Right kidney (tissue), 1 donor: ENCODE results near the gene SMARCC1.

Experiments
- DNase-seq: peaks from one replicate; pipeline ENCODE4 v3.0.0-alpha.2; 2016

Gene SMARCC1

DNA sequence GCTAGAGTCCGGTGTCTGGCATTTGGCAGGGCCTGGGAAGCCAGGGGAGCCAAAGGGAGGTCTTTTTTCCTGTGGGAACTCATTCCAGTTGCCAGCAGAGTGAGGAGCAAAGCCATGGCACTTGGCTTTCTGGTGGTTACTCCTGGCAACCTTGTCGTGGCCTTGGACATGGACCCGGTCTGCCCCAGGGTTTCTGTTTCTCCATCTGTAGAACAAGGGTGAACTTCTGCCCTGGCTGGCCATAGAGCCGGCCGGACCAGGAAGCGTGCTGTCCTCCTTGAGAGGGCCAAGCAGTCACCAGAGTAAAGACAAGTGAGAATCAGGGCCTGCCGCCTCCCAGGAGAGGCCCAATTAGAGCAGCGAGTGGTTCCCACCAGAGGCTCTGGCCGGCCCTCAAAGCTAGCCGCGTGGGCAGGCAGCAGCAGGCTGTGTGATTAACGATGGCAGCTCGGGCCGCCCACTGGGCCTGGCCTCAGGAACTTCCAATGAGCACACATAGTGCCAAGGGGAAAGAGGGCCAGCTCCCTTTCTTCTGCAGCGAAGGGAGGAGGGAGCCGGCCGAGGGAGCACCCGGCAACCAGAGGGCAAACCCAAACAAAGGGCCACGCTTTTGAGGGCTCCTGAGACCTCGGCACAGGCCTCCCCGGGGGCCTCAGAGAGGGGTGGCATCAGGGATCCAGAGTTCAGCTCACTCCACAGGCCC is 239.1 kb downstream of the SMARCC1 start:
- peak; percentile 43 for DNase-seq

DNA sequence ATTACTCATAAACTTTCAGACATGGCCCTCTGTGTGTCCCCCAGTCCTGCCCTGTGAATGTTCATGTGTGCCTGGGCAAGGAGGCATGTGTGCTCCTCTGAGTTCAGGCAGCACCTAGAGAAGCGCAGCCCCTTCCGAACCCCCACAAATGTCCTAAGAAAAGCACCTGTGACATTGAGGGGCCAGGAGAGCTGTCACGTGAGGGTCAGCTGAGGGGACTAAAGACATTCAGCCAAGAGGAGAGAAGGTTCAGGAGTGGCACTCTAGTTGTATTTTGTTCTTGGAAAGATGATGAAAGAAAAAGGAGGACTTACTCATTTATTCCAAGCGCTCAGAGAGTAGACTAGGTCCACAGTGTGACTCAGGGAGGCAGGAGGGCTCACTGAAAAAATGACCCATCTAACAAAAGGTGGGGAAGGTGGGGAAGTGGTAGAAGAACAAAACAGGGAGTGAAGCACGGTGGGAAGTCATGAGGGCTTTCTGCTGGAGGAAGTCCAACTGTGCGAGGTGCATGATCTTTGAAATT is 240.0 kb downstream of the SMARCC1 start:
- no peak for DNase-seq

DNA sequence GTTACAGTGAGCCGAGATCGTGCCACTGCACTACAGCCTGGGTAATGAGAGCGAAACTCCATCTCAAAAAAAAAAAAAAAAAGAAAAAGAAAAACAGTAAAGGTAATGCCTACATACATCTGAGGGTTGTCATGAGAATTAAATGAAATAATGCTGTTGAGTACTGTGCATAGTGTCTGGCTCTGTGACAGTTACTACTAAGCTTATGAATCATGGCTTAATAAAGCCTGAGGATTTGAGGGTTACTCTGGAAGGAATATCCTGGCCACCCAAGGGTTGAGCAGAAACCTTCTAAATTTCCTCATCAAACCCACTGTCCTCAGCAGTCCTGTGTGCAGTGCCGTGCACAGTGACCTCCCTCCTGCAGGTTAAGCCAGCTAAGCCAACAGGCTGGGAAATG is 241.4 kb downstream of the SMARCC1 start:
- DNase-seq, result no peak

DNA sequence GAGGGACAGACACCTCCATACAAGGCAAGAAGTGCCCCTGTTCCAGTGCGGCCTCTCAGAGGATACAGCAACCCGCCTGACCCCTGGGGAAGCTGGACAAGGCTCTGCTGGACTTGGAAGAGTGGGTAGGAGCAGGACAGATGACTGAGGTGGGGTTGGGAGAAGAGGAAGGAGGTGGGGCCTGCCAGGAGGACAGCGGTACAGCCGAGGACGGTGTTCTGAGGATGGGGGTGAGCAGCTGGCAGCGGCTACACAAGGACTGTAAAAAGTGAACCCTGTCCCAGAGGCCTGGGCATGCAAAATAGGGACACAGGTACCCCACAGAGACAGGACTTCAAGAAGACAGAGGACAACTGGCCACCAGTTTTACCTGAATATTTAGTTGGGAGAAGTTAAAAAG is 244.7 kb downstream of the SMARCC1 start:
- no peak for DNase-seq

DNA sequence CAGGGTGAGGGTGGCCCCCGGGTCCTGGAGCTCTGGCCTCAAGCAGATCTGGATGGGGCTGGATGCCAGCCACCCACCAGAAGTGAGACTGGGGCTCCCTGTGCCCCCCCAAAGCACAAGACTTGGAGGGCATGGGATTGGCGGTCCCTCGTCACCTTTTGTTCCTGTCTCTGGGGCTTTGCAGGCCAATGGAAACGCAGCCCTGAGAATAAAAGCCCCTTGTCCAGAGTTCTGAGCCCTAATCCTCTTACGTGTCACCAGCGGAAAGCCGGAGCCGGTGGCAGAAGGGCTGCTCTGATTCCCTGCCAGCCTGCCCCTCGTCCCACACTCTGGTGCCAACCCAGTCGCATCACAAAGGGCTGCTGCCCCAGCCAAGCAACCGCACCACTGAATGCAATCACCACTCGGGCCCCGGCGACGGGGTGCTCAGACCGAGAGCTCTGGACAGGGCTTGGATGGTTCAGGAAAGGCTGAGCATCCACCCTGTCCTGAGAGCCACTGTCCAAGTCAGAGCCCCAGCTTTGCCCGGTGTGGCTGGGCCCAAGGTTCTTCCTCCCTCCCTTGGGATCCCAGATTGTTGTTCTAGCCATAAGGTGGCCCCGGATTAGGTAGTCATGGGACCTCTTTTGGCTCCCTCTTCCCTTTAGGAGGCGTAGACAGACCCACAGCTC is 245.3 kb downstream of the SMARCC1 start:
- DNase-seq, result no peak
